Measurements from ENCODE around the gene SELENOM.

DNA sequence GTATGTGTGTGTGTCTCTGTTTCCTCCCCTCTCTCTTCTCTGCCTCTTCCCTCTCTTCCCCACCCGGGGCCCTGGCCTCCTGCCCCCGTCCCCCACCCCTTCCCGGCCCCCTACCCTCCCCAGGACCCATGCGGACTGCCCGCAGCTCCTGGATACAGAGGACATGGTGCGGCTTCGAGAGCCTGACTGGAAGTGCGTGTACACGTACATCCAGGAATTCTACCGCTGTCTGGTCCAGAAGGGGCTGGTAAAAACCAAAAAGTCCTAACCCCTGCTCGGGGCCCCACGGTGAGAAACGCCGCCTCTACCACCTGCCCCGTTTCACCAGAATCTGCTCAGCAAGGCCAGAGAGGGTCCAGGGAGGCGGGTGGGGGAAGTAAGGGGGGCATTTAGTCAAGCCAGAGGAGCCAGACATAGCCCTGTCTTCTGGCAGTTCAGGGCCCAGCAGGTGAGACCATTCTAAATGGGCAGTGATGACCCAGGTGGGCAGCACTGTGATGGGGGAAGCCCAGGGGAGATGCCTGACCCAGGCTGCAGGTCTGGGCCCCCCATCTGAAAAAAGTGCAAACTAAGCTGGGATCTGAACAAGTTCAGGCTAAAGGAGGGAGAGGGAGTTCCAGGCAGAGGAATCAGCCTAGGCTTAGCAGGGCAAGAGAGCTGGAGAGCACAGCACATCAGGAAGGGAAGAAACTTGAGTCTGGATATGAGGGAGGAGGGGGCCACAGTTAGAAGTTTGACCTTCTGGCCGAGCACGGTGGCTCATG is 6.4 kb downstream of the SELENOM start:
- TF ChIP-seq EZH2 (IDR thresholded peaks at IDR 0.05; ENCODE audit: low read length): no peak
- TF ChIP-seq, protein P1, sequence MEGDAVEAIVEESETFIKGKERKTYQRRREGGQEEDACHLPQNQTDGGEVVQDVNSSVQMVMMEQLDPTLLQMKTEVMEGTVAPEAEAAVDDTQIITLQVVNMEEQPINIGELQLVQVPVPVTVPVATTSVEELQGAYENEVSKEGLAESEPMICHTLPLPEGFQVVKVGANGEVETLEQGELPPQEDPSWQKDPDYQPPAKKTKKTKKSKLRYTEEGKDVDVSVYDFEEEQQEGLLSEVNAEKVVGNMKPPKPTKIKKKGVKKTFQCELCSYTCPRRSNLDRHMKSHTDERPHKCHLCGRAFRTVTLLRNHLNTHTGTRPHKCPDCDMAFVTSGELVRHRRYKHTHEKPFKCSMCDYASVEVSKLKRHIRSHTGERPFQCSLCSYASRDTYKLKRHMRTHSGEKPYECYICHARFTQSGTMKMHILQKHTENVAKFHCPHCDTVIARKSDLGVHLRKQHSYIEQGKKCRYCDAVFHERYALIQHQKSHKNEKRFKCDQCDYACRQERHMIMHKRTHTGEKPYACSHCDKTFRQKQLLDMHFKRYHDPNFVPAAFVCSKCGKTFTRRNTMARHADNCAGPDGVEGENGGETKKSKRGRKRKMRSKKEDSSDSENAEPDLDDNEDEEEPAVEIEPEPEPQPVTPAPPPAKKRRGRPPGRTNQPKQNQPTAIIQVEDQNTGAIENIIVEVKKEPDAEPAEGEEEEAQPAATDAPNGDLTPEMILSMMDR (optimal IDR thresholded peaks at IDR 0.05 in 1 of 3, IDR thresholded peaks at IDR 0.05 in 1 of 3, conservative IDR thresholded peaks at IDR 0.05 in 1 of 3; ENCODE audit: extremely low read depth in 1 of 3, insufficient read depth in 2 of 3, low read length in 3 of 3): no peak

Data from keratinocyte (primary cell).